Fibroblast of villous mesenchyme (primary cell): Measurements from ENCODE around the gene DPEP3. TPM values are rescaled to one million over a fixed set of nuclear protein-coding genes. Genes with fewer than 3 reads are reported as not detected.
A peak's percentile ranks its signal among the peaks of the same experiment; 100 is the strongest.
"Not testable (repeated sequence)": the region's sequence is repeated elsewhere in the genome, so short reads cannot be mapped to it uniquely, and the experiment has no call there.

ENCODE experiments used
- DNase-seq: peaks from one replicate; pipeline ENCODE4 v3.0.0-alpha.2; 2010; ENCODE audit warnings: low read depth
- H3K4me3 ChIP-seq: 2 replicates; pipeline ENCODE4 v1.5.1; 2011; ENCODE audit warnings: low read depth, mild to moderate bottlenecking, low read length
- total RNA-seq: library from RNA; depleted of rRNA; stranded (reverse); fragments of >200 nt; gene quantifications from 2 replicates; pipeline ENCODE4 v1.2.3, GENCODE V29; 2012
- TF ChIP-seq, protein P1 (sequence below): IDR thresholded peaks from 2 replicates; pipeline ENCODE4 v1.5.1; 2012; ENCODE audit warnings: low read depth, mild to moderate bottlenecking, low read length; ENCODE audit not compliant: insufficient read depth

Gene DPEP3
- total RNA-seq, 1 donor, result not detected

DNA sequence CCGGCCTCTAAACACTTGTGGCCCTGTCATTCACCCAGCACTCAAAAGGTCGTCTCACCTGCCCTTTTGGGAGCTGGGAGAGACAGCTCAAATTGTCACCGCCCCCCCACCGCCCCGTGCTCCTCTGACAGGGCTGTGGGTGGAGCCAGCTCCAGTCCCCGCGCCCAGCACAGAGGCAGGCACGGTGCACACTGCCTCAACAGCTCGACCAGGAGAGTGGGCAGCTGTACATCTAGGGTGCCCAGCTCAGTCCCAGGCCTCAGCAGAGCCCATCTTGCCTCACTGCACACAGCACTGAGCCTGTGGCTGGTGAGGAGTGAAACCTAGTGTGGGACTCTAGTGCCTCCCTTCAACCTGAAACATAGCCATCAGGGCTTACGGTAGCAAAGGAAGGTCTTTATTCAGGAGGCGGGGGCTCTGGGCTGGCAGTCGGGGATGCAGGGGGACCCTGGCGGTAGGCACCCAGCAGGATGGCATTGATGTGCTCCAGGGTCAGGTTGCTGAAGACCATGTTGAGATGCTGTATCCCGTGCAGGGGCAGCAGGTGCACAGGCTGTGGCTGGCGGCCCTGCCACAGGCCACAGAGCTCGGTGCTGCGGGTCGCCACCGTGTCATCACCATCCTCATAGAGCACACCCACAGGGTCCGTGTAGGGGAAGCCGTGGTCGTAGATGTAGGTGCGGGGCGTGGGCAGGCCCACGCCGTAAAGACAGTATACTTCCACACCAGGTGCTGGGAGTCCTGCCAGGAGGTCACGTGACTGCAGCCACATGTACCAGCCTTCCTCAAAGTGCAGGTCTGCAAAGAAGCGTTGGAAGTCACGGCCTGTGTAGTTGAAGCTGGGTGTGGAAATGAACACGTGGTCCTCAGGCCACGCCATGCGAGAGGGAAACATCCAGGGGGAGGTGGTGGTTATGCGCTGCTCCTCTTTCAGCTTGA lies 40.5 kb downstream of the DPEP3 start:
- no peak overlapping the region for H3K4me3 ChIP-seq
- no peak for DNase-seq
- TF ChIP-seq, protein P1, sequence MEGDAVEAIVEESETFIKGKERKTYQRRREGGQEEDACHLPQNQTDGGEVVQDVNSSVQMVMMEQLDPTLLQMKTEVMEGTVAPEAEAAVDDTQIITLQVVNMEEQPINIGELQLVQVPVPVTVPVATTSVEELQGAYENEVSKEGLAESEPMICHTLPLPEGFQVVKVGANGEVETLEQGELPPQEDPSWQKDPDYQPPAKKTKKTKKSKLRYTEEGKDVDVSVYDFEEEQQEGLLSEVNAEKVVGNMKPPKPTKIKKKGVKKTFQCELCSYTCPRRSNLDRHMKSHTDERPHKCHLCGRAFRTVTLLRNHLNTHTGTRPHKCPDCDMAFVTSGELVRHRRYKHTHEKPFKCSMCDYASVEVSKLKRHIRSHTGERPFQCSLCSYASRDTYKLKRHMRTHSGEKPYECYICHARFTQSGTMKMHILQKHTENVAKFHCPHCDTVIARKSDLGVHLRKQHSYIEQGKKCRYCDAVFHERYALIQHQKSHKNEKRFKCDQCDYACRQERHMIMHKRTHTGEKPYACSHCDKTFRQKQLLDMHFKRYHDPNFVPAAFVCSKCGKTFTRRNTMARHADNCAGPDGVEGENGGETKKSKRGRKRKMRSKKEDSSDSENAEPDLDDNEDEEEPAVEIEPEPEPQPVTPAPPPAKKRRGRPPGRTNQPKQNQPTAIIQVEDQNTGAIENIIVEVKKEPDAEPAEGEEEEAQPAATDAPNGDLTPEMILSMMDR, result no peak

DNA sequence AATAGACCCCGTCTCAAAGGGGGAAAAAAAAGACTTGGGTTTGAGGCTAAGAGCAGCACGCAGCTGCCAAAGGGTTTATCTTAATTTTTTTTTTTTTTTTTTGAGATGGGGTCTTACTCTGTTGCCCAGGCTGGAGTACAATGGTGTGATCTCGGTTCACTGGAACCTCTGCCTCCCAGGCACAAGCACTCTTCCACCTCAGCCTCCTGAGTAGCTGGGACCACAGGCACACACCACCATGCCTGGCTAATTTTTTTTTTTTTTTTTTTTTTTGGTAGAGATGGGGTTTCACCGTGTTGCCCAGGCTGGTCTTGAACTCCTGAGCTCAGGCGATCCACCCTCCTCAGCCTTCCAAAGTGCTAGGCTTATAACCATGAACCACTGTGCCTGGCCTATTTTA lies 42.6 kb downstream of the DPEP3 start:
- not testable (repeated sequence) for H3K4me3 ChIP-seq, DNase-seq

DNA sequence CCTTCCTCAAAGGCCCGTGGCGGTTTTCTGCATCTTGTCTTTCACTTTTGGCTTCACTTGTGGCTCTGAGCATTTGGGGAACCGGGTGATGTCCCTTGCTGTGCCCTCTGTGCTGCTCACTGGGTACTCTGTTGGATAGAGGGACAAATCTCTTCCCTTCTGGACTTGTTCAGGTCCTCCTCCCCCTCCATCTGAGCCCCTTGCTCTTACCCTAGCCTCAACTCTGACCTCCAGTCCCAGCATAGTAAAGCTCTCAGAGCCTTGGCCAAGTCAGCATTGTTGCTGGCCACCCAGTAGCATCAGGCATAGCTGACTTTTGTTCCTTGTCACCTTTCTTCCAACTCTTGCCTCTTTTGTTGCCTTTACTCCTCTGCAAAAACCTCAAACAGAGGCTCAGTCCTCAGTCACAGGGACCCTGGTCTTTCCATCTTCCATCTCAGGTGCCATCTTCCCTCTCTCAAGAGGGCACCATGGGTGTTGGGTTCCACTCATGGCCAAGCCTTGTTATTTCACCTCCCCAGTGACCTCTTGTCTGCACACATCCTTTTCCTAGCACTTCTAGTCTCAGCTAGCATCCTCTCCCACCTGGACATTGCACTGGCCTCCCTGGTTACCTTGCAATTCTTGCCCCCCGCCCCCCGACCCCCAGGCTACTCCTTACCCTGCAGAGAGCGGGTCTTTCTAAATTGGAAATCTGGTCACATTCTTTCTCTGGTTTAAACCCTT lies 43.3 kb downstream of the DPEP3 start:
- peak overlapping the region; percentile 98 for H3K4me3 ChIP-seq
- DNase-seq, result no peak
- TF ChIP-seq, protein P1, result no peak

DNA sequence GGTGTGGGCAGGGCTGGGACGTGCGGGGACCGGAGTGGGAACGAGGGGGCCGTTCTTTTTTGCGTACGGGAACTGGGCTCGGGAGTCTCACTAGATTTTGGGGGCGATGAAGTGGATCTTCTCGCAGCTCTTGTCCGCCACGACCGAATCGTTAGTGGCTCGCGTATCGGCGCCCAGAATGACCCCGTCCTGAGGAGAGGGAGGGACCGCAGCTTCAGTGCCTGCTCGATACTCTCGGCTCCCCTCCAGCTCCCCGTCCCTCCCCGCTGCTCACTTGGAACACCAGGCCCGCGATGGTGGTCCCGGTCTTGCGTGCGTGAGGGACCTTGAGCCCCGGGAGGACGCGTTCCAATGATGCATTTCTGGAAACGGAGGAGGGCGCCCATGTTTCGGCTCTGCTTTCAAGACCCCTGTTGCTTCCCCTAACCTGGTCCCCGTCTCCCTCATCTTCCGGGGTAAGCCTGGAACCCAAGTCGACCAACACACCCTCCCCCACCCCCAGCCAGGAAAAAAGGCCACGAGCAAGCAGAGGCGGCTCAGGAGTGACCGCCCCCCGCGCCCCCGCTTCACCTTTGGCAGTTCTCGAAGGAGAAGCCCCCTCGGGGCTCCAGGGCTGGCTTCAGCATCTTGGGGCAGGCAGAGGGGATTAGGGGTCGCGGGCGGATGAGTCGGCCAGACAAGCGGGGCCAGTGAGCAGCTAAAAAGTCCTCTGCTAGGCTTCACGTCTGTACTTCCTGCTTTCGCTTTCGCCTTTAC lies 44.0 kb downstream of the DPEP3 start, which contains the start of gene PSMB10:
Gene PSMB10, minus strand, starts transcription at position 727 of the 756 bp plus-strand sequence. Its CDS starts 101 bp downstream, at position 626.
- TF ChIP-seq, protein P1, result no peak
- peak; percentile 85 for DNase-seq
- peak within 1 kb of the TSS; percentile 98 for H3K4me3 ChIP-seq

DNA sequence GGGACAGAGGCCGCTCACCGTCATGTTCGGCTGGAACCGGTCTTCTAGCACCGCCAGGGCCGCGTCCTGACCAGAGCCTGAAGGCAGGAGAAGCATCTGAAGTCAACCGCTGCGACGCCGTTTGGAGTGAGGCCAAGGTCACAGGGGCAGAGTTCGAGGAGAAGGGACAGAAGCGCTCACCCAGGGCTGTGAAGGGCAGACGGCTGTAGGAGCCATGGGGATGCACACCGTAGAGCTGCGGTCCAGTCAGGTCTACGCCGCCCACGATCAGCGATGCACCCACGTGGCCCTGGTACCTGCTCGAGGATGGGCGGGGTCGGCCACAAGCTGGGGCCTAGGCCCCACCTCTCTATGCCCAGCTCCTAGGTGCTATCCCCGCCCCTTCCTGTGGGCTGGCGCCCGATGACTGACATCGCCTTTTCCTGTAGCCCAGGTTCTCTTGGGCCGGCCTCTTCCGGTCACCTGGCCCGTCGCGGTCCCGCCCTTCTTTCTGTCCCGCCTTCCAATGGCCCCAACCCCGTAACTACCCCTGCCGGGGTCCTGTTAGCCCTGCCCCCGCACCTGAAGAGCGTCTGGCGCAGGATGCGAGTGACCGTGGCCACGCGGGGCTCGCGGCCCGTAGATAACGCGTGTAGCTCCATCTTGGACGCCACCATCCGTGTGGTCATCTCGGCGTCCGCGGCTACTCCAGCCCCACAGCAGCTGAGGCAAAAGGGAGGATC lies 44.7 kb downstream of the DPEP3 start:
- peak; percentile 90 for DNase-seq
- peak overlapping the region; percentile 98 for H3K4me3 ChIP-seq
- TF ChIP-seq, protein P1, result no peak

DNA sequence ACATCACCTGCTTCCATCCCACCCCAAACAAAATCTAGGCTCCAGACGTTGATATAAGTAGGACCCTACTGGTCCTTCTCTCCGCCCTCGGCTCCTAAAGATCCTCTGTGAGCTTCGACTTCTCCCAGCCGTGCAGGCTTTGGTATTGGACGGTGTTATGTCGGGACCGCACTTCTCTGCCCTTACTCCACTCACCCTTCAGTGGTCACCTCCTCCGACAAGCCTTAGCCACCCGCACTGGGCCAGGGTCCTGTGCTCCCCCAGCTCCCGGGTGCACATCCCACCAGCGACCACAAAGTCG lies 45.2 kb downstream of the DPEP3 start:
- peak overlapping the region; percentile 98 for H3K4me3 ChIP-seq
- TF ChIP-seq, protein P1, result no peak
- DNase-seq, result no peak
